ENCODE data around the gene WWC1.

Gene WWC1

GRCh38 chr5:168365581-168366081 is 74.2 kb downstream of the WWC1 start:
- FAIRE-seq, result no peak

GRCh38 chr5:168366116-168366515 is 74.7 kb downstream of the WWC1 start:
- no peak for FAIRE-seq

- no peak for FAIRE-seq
These were observed 77.4 kb downstream of the WWC1 start for GRCh38 chr5:168368854-168369253.

GRCh38 chr5:168370831-168371230 is 79.4 kb downstream of the WWC1 start:
- no peak for FAIRE-seq

GRCh38 chr5:168372356-168372946 is 81.0 kb downstream of the WWC1 start:
- FAIRE-seq, result no peak

GRCh38 chr5:168374532-168374931 is 83.1 kb downstream of the WWC1 start:
- no peak for FAIRE-seq

GRCh38 chr5:168375214-168375613 is 83.8 kb downstream of the WWC1 start:
- FAIRE-seq, result no peak

GRCh38 chr5:168377525-168377924 is 86.1 kb downstream of the WWC1 start:
- no peak for FAIRE-seq

- FAIRE-seq, result no peak
These were observed 87.3 kb downstream of the WWC1 start for GRCh38 chr5:168378741-168379140.

- no peak for FAIRE-seq
These were observed 91.0 kb downstream of the WWC1 start for GRCh38 chr5:168382421-168382820.

- FAIRE-seq, result no peak
These were observed 99.0 kb downstream of the WWC1 start for GRCh38 chr5:168390491-168390890.

- no peak for FAIRE-seq
These were observed 102.3 kb downstream of the WWC1 start for GRCh38 chr5:168393773-168394172.

GRCh38 chr5:168400429-168401220 is 109.2 kb downstream of the WWC1 start:
- no peak for FAIRE-seq

- no peak for FAIRE-seq
These were observed 109.8 kb downstream of the WWC1 start for GRCh38 chr5:168401226-168401625.

GRCh38 chr5:168401880-168402279 is 110.4 kb downstream of the WWC1 start:
- FAIRE-seq, result no peak

GRCh38 chr5:168404365-168404764 is 112.9 kb downstream of the WWC1 start:
- no peak for FAIRE-seq

GRCh38 chr5:168407211-168407610 is 115.8 kb downstream of the WWC1 start:
- no peak for FAIRE-seq

- FAIRE-seq, result no peak
These were observed 117.3 kb downstream of the WWC1 start for GRCh38 chr5:168408561-168409305.

GRCh38 chr5:168409591-168410458 is 118.4 kb downstream of the WWC1 start:
- FAIRE-seq, result no peak

GRCh38 chr5:168411871-168412270 is 120.4 kb downstream of the WWC1 start:
- no peak for FAIRE-seq

GRCh38 chr5:168413062-168413461 is 121.6 kb downstream of the WWC1 start:
- no peak for FAIRE-seq

GRCh38 chr5:168413596-168413995 is 122.2 kb downstream of the WWC1 start:
- no peak for FAIRE-seq

- no peak for FAIRE-seq
These were observed 124.0 kb downstream of the WWC1 start for GRCh38 chr5:168415401-168415800.

Data from endometrium (tissue), 2 donors.